Mesodermal cell (in vitro differentiated cells): ENCODE results near the gene SMARCC2.
A peak's percentile ranks its signal among the peaks of the same experiment; 100 is the strongest.
"Not testable (repeated sequence)": the region's sequence is repeated elsewhere in the genome, so short reads cannot be mapped to it uniquely, and the experiment has no call there.

Experiments used
- H3K27ac ChIP-seq: 2 replicates; pipeline ENCODE4 v1.7.0; 2013; ENCODE audit warnings: mild to moderate bottlenecking, low read depth, low read length, moderate library complexity; ENCODE audit not compliant: severe bottlenecking
- H3K36me3 ChIP-seq: 2 replicates; pipeline ENCODE4 v1.7.1; 2013; ENCODE audit warnings: mild to moderate bottlenecking, low read length, moderate library complexity; ENCODE audit not compliant: control insufficient read depth, insufficient read depth
- H3K4me1 ChIP-seq: one replicate; pipeline ENCODE4 v1.7.1; 2013; ENCODE audit warnings: mild to moderate bottlenecking, low read length; ENCODE audit not compliant: insufficient read depth, control insufficient read depth, poor library complexity, severe bottlenecking
- H3K4me3 ChIP-seq: 2 replicates; pipeline ENCODE4 v1.7.0; 2013; ENCODE audit warnings: low read length, control low read depth, mild to moderate bottlenecking; ENCODE audit not compliant: insufficient read depth, poor library complexity, severe bottlenecking; ENCODE audit errors: extremely low read depth
- H3K9me3 ChIP-seq: 2 replicates; pipeline ENCODE4 v1.7.1; 2013; ENCODE audit warnings: mild to moderate bottlenecking, low read length, moderate library complexity; ENCODE audit not compliant: control insufficient read depth
- WGBS, 2 experiments: methylation state at CpG; one replicate each; pipeline ENCODE4 v1.1.5; 2013; ENCODE audit warnings: missing lambda C conversion rate in 2 of 2; ENCODE audit not compliant: insufficient coverage in 2 of 2; 5-methylcytosine and 5-hydroxymethylcytosine counted together

Gene SMARCC2

DNA sequence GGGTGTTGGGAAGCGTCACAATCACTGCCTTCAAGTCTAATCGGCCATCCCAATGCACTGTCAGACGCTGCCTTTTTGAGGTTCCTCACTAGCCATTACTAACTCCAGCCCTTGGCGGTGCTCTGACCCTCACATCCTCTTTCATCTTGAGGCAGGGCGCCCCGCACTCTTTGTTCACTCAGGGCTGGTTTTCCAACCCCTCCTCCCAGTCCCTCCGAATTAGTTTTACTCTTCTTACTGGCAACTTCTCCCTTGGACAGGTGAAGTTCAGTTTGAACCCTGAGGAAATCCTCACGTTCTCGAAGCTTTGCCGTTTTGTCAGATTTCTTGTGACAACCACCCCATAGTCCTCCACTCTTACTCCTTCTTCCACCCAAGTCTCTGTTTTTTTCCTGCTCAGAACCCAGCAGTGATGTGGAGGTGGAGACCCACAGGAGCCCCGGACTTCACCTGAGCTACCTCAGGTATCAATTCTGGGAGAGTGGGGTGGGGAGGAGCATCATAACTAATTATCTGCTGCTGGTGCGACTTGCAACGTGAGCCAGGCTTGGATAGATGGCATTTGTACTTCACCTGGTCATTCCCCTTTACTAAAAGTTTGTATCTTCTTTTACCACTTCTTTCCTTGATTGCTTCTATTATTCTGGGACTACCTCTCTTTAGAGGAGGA lies 70.5 kb downstream of the SMARCC2 start:
- Histone ChIP-seq H3K36me3 (peaks cover 31% of the 10 kb centered on the region), H3K9me3 (peaks cover 4% of the 10 kb centered on the region), H3K27ac (peak overlapping the region; percentile 73), H3K4me3 (peak overlapping the region; percentile 86), H3K4me1 (peaks cover 17% of the 10 kb centered on the region)
- 28 to 31% methylated on average over 9 to 12 of the region's 13 CpGs for WGBS, 2 experiments

DNA sequence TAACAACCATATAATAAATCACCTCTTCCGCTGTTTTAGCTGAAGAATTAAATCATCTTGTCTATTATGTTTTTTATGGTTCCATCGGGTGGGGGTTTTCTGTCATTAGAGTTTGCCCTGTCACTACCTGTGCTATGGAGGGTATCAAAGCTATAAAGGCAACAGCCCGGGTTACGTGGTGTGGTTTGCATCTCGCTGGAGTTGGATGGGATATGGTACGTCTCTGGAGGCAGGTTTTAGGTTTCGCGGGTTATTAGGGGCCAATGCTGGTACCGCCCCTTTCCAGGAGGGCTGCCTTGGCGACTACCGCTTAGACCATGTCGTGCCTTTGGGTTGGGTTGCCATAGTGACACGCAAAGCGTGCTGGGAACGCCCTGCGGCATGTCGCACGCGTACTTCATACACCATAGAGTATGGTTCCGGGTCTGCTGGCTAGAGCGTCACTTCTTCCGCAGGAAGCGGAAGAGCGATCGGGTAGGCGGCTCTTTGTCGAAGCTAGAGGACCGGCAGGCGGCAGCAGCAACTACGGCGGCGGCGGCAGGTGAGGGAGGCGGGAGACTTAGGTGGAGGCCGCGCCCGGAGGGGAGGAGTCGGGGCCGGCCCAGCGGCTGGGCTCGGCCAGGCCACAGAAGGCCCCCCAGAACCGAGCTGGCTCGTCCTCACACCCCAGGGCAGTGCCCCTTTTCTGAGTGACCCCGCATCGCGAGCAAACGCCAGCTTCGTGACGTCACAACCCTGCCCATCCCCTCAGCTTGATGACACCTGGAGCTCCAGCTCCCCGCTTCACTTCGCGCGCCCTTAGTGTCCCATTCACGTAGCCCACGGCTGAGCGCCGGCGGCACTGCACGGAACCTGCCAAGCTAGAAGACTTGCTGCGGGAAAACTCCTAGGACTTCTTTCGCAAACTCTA lies 71.2 kb downstream of the SMARCC2 start, which contains the start of gene ZC3H10:
Gene ZC3H10, plus strand, starts transcription at position 489 of the 910 bp plus-strand sequence. CDS start 2,297 bp downstream, outside the sequence.
- Histone ChIP-seq H3K4me3 (peak within 1 kb of the TSS; percentile 86), H3K4me1 (peaks cover 17% of the 10 kb centered on the region), H3K36me3 (peaks cover 38% of the 10 kb centered on the region), H3K27ac (peak within 1 kb of the TSS; percentile 97), H3K9me3 (peaks cover 4% of the 10 kb centered on the region)
- WGBS, 2 experiments = 1% methylated on average over 50 to 55 of the region's 61 CpGs

DNA sequence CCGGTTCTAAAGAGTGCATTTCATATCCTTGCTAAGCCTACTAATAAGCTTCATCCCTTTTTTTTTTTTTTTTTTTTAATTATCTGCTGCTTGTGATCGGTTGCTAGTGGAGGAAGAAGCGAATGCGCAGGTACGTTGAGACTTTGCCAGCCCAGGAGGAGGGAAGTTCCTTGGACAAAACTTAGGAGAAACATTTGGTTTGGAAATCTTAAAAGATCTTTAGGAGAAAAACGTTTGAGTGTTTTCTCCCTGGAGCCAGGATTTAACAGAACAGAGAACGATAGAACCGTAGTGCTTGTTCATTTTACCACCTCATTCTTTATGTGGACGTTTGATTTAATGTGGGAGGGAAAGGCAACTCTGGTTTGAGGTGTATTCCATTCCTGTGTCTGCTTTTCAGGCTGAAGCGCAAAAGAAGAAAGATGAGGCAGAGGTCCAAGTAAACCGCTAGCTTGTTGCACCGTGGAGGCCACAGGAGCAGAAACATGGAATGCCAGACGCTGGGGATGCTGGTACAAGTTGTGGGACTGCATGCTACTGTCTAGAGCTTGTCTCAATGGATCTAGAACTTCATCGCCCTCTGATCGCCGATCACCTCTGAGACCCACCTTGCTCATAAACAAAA lies 72.1 kb downstream of the SMARCC2 start:
- Histone ChIP-seq H3K27ac (peak overlapping the region; percentile 97), H3K4me1 (peaks cover 17% of the 10 kb centered on the region), H3K4me3 (peak overlapping the region; percentile 86), H3K36me3 (peaks cover 47% of the 10 kb centered on the region)
- 0% methylated on average over 4 to 5 of the region's 16 CpGs for WGBS, 2 experiments
- H3K9me3 ChIP-seq = not testable (repeated sequence)

DNA sequence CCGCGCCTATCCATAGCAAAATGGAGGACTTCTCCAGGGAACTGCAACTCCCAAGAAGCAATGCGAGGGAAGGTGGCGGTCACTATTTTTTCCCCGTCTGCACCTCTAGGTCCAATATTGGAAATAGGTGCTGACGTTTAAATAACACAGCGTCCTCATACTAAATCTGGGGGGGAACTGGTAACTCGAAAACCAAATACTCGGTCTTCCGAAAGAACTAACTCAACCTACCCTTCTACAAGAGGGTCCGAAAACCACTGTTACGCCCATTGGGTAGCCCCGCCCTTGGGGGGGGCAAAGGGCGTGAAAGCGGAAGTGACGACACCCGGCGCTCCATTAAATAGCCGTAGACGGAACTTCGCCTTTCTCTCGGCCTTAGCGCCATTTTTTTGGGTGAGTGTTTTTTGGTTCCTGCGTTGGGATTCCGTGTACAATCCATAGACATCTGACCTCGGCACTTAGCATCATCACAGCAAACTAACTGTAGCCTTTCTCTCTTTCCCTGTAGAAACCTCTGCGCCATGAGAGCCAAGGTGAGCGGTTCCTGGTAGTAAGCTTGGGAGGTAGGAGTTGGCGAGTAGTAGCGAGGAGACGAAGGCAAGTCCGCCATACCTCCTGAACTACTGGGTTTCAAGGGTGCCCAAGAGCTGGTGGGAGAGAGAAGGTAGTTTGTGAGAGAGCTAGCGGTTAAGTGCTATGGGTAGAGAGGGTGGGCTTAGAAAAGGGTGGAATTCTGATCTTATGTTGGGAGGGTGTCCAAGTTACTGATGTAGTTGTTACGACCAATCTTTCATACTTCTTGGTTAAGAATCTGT lies 72.8 kb downstream of the SMARCC2 start, which contains the start of gene RPL41:
Gene RPL41, plus strand, starts transcription at position 367 of the 815 bp plus-strand sequence.
- WGBS, 2 experiments = 0 to 1% methylated on average over 22 to 27 of the region's 34 CpGs
- peaks cover 17% of the 10 kb centered on the region for H3K4me1 ChIP-seq
- H3K36me3 ChIP-seq = peaks cover 46% of the 10 kb centered on the region
- peak within 1 kb of the TSS; percentile 86 for H3K4me3 ChIP-seq
- H3K27ac ChIP-seq = peak within 1 kb of the TSS; percentile 97
- H3K9me3 ChIP-seq = peaks cover 4% of the 10 kb centered on the region

DNA sequence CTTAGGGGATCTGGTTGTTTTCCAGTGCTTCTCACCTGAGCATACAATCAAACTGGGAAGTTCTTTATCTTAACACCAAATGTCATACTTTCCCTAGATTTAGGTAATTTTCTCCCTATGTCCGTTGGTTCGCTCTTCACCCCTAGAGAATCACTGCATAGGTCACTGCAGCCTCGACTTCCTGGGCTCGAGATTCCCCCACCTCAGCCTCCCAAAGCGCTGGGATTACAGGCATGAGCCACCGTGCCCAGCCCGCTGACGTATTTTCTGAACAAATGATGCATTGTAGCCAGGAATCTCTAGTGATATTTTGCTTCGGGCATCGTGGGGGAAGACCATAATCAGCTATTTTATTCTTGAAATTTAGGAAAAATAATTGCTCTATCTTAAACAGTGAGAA lies 74.0 kb downstream of the SMARCC2 start:
- H3K4me1 ChIP-seq = peaks cover 17% of the 10 kb centered on the region
- whole genome bisulfite sequencing, 2 experiments = 68 to 77% methylated on average over 8 to 10 of the region's 10 CpGs
- H3K27ac ChIP-seq = peak overlapping the region; percentile 97
- H3K9me3 ChIP-seq = peaks cover 4% of the 10 kb centered on the region
- H3K36me3 ChIP-seq = peaks cover 46% of the 10 kb centered on the region
- peak overlapping the region; percentile 86 for H3K4me3 ChIP-seq

DNA sequence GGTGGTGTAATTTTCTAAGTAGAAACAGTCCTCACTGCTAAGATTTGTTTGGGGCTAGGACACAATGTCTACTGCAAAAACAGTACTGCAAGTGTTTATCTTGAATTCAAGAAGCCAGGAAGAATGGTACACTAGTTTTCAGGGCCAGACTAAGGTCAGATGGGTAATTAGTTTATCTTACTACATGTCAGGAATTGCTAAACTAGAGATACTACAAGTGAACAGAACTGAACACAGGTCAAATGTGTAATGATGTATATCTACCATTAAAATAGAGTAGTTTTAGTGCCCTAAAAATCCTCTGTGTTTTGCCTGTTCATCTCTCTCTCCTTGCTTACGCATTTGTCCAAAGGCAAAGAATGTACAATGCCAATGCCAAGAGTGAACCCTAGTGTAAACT lies 75.2 kb downstream of the SMARCC2 start:
- peaks cover 4% of the 10 kb centered on the region for H3K9me3 ChIP-seq
- no peak overlapping the region for H3K27ac ChIP-seq
- 83 to 100% methylated on average over 1 of the region's 1 CpG for WGBS, 2 experiments
- peaks cover 57% of the 10 kb centered on the region for H3K36me3 ChIP-seq
- H3K4me3 ChIP-seq = no peak overlapping the region
- peaks cover 6% of the 10 kb centered on the region for H3K4me1 ChIP-seq
